HG02884 (cell line): ENCODE data around the gene CCDC33.

Experiments
- ATAC-seq: cut with Tn5 transposase; IDR thresholded peaks from one replicate; pipeline ENCODE4 v1.9.1; 2021; ENCODE audit warnings: mild to moderate bottlenecking, moderate library complexity; ENCODE audit not compliant: unreplicated experiment

The CCDC33 gene

GRCh38 chr15:74281147-74282133, 45.3 kb downstream of the CCDC33 start:
- no peak for ATAC-seq

GRCh38 chr15:74283368-74283767, 47.2 kb downstream of the CCDC33 start:
- no peak for ATAC-seq

- no peak for ATAC-seq
Measured at GRCh38 chr15:74289671-74290070, 53.5 kb downstream of the CCDC33 start.

- no peak for ATAC-seq
Measured at GRCh38 chr15:74290645-74291044, 54.5 kb downstream of the CCDC33 start.

- no peak for ATAC-seq
Measured at GRCh38 chr15:74291101-74292071, 55.3 kb downstream of the CCDC33 start.

- no peak for ATAC-seq
Measured at GRCh38 chr15:74293021-74293810, 57.1 kb downstream of the CCDC33 start.

GRCh38 chr15:74294010-74294409, 57.9 kb downstream of the CCDC33 start:
- ATAC-seq = no peak

- no peak for ATAC-seq
Measured at GRCh38 chr15:74295800-74296199, 59.7 kb downstream of the CCDC33 start.

GRCh38 chr15:74297887-74298286, 61.8 kb downstream of the CCDC33 start:
- no peak for ATAC-seq

- ATAC-seq = no peak
Measured at GRCh38 chr15:74300057-74300795, 64.1 kb downstream of the CCDC33 start.

- ATAC-seq = no peak
Measured at GRCh38 chr15:74301583-74302361, 65.6 kb downstream of the CCDC33 start.

GRCh38 chr15:74302821-74303359, 66.8 kb downstream of the CCDC33 start:
- ATAC-seq = no peak

- no peak for ATAC-seq
Measured at GRCh38 chr15:74303741-74304309, 67.7 kb downstream of the CCDC33 start.

GRCh38 chr15:74304431-74304830, 68.3 kb downstream of the CCDC33 start:
- no peak for ATAC-seq

- ATAC-seq = no peak
Measured at GRCh38 chr15:74305687-74306086, 69.6 kb downstream of the CCDC33 start.

- no peak for ATAC-seq
Measured at GRCh38 chr15:74306781-74307217, 70.7 kb downstream of the CCDC33 start.

- ATAC-seq = no peak
Measured at GRCh38 chr15:74307827-74308811, 72.0 kb downstream of the CCDC33 start.
